NT2/D1 (cell line): ENCODE measurements around the gene LANCL2.

ENCODE experiments used
- SUZ12 ChIP-seq: IDR thresholded peaks from 2 replicates; pipeline ENCODE4 v1.6.1; 2011; ENCODE audit not compliant: insufficient read length, insufficient read depth; ENCODE audit errors: extremely low read depth
- YY1 ChIP-seq: IDR thresholded peaks from 2 replicates; pipeline ENCODE4 v1.6.1; 2011; ENCODE audit not compliant: insufficient read length, insufficient read depth
- ZNF274 ChIP-seq: IDR thresholded peaks from 2 replicates; pipeline ENCODE4 v1.6.1; 2011; ENCODE audit warnings: mild to moderate bottlenecking, low read depth, low read length

DNA sequence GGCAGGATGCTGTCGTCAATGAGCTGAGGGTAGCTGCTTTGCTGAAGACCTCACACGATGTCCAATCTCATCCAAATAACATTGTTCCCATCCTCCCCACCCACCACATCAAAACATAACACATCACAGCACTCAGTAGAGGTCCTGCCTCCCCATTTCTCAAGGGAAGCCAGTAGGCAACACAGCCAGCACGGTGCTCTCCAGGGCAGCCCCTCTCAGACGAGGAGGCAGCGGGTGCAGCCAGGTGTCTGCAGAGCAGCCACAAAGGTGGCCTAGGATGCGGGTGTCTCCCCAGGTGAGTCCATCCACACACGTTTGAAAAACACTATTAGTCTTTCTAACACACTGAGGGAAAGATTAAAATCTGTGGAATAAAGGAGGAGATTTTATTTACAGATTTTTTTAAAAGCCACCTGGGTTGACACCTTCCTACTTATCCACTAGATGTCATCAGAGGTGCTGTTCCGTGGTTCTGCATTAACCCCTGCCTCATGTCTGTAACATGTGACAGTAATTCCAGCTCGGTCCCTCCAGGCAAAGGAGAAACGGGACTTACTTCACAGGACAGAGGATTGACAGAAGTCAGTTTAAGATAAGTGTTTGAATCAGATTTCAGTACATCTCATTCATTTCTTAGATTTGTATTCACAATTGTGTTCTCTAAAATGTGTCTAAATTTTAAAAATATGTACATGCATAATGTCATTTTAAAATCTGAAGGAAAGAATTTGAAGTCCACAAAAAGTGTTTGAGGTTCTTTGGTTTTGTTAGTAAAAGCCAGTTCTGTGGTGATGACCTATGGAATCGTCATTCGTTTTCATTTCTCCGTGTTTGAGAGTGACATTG, 68.0 kb downstream of the LANCL2 start:
- TF ChIP-seq YY1 (no peak), ZNF274 (no peak), SUZ12 (no peak)
